ENCODE measurements around the gene TAF5L.
"Not testable (repeated sequence)": the region's sequence is repeated elsewhere in the genome, so short reads cannot be mapped to it uniquely, and the experiment has no call there.

TAF5L gene

DNA sequence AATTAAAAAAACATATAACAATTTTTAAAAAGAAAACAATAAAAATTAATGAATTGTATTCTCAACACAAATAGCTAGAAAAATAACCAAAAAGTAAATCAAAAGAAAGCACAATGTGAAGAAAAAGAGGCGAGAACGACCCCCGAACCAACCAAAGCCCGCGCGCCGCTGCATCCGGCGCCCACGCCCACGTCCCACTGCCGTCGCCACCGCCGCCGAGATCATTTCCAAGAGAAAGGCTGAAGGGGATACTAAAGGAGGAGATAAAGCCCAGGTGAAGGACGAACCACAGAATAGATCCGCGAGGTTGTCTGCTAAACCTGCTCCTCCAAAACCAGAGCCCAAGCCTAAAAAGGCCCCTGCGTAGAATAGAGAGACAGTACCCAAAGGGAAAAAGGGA lies 55.6 kb downstream of the TAF5L start:
- no peak for DNase-seq (ENCODE audit: low spot score)

GRCh38 chr1:229567109-229567868 lies 58.6 kb downstream of the TAF5L start:
- DNase-seq (ENCODE audit: low spot score) = no peak

DNA sequence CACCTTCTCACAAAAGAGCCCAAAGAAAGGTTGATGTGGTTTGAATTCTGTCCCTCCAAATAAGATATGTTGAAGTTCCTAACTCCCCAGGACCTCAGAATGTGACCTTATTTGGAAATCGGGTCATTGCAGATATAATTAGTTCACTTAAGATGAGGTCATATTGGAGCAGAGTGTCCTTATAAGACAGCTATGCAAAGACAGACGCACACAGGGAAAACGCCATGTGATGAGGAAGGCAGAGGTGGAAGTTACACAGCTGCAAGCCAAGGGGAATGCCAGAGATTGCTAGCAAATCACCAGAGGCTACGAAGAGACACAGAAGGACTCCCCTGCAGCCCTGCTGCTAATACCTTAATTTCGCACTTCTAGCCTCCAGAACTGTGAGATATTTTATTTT lies 62.2 kb downstream of the TAF5L start:
- peak; percentile 63 for DNase-seq (ENCODE audit: low spot score)

DNA sequence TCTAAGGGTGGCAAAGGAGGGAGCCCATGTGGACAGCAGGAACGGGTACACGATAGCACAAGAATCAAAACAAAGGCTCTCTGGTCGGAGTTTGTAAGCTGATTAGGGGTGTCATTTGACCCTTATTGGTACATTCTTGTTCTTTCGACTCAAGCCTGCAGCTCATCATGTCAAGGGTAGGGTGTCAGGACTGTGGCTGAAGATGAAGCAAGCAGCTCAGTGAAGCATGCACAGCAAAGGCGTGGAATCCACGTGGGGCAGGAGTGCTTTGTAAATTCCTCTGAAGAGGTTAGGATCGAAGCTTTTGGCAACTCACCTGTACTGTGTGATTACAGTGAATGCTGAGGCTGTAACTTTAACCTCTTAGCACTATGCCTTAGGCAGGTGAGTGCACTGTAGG lies 62.7 kb downstream of the TAF5L start:
- DNase-seq (ENCODE audit: low spot score) = peak; percentile 70

- DNase-seq (ENCODE audit: low spot score) = no peak
Measured at GRCh38 chr1:229562686-229563085, 63.2 kb downstream of the TAF5L start.

GRCh38 chr1:229561141-229561540 lies 64.8 kb downstream of the TAF5L start:
- no peak for DNase-seq (ENCODE audit: low spot score)

DNA sequence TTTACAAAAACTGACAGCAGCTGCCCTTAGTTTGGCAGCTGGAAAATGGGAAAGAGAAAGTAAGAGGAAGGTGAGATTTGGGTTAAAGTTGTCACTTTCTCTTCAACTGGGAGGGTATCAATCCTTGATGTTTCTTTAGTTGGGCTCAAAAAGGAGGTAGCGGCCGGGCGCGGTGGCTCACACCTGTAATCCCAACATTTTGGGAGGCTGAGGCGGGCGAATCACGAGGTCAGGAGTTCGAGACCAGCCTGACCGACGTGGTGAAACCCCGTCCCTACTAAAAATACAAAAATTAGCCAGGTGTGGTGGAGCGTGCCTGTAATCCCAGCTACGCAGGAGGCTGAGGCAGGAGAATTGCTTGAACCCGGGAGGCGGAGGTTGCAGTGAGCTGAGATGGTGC lies 65.8 kb downstream of the TAF5L start:
- not testable (repeated sequence) for DNase-seq (ENCODE audit: low spot score)

DNA sequence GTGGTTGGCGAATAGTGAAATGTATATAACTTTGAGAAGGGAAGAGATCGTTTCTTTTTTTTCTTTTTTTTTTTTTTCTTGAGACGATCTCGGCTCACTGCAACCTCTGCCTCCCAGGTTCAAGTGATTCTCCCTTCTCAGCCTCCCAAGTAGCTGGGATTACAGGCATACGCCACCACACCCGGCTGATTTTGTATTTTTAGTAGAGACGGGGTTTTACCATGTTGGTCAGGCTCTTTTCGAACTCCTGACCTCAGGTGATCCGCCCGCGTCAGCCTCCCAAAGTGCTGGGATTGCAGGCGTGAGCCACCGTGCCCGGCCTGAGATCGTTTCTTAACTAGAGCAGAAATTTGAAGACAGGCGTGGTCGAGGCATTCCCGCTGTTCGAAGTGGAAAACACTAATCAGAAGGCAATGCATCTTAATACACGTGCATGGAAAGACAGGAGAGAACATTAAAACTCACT lies 66.6 kb downstream of the TAF5L start:
- not testable (repeated sequence) for DNase-seq (ENCODE audit: low spot score)

GRCh38 chr1:229558460-229559335 lies 67.2 kb downstream of the TAF5L start, which contains the start of gene ABCB10:
Gene ABCB10 (minus strand): TSS chr1:229558707. CDS start chr1:229558652, 55 bp downstream.
- DNase-seq (ENCODE audit: low spot score) = peak; percentile 98

DNA sequence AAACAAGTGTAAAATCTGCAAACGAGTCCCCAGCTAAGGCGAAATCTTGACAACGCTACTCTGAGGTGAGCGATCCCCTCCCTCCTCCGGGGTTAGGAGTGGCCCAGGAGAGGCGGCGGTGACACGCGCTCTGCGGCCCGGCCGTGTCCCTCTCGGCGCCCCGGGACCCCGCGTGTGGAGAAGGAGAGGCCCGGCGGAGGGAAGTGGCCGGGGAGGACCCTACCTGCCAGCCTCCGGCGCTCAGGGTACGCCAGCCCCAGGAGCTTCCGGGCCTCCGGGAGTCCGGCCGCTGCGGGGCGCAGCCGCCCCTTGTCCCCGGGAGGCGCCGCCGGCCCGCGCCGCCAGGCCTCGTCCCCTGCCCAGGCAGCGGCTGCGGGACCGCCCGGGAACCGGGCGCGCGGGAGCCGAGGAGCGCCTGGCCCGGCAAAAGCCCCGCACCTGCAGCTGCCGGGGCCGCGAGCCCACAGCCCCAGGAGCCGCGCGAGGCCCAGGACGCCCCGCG lies 68.0 kb downstream of the TAF5L start:
- peak; percentile 27 for DNase-seq (ENCODE audit: low spot score)

DNA sequence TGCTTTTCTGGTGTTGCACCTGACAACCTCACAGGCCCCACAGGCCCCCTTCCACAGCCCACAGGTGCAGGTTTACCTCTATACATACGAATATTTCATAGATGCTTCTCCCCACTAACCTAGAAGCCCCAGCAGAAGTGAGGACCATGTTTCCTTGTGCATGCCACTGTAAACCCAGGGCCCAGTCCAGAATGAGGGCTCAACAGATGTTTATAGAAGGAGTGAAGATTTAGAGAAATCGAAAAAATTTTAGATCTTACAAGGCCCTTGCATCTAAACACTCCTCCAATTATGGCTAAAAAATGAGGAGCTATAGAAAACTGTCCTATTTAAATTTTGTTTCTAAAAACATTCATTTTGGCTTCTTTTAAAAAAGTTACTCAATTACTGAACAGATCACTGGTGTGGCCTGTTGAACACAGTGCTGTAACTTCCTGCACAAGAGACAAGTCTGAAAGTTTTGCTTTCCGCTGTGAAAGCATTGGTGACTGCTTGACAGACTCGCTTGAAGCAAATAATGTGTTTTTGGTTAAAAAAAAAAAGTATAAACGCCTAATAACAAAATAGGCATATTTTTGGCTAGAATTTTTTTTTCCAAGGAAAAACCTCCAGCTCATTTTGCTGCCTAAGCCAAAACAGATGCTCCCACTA lies 68.6 kb downstream of the TAF5L start:
- no peak for DNase-seq (ENCODE audit: low spot score)

DNA sequence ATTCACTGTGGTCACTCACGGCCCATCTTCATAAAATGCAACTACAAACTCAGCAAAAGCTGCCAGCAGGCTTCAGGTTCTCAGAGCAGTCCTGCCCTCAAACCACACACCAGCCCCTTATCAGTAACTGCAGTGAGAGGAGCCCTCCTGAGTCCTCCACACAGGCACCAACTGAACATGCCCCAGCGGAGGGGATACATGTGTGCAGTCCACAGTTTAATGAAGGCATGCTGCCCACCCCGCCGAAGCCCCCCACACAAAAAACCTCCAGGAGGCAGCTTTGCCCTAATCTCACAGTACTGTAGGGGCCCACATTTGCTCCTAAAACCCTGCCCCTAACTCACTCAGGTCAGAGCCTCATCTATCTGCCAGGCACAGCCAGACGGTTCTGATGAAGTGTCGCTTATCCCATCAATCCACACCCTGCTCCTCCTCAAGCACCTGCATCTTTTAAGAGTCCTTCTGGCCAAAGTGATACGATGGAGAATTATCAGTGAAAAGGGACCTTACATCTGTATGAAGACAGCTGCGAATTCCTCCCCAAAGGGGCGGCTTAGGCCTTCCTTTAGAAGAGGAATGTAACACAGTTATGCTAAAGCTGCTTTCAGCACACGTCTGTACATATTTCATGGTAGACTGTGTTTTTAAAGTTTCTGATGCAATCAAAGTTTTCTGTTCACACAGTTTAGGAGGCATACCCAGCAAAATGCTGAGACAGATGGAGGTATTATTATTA lies 70.9 kb downstream of the TAF5L start:
- no peak for DNase-seq (ENCODE audit: low spot score)

DNA sequence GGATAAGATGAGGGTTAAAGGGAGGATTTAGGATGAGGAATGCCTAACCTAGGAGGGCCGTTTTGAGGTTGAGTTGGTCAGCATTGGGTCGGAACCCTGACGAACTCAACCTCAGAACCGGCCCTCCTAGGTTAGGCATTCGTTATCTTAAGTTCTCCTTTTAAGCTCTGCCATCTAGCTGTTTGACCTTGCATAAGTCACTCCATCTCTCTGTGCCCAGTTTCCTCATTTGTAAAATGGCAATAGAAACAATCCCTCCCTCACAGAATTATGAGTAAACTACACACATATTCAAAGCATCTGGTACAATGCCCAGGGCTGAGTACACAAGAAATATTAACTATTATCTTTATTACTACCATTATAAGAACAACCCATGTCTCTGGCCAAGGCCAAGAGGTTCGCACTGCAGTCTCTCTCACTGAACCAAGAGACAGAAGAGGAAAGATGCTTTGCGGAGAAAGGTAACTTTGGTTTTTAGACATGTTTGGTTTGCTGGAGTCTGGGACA lies 72.2 kb downstream of the TAF5L start:
- no peak for DNase-seq (ENCODE audit: low spot score)

DNA sequence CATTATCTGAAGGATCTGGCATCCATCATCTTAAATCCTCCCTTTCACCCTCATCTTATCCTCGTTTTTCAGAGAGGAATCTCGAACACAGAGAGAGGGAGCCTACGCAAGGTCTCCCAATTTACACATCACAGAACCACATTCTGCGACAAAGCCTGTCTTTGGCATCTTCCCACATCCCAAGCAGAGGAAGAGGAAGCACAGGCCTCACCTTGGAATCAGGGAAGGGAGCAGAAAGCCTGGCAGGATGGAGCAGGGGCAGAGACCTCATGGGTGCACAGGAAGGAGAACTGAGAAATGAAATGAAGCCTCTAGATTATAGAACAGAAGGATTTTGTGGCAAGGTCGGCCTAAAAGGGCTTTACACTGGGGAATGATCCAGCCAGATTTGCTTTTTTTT lies 73.2 kb downstream of the TAF5L start:
- DNase-seq (ENCODE audit: low spot score) = no peak

GRCh38 chr1:229550812-229551567 lies 74.9 kb downstream of the TAF5L start:
- DNase-seq (ENCODE audit: low spot score) = no peak

DNA sequence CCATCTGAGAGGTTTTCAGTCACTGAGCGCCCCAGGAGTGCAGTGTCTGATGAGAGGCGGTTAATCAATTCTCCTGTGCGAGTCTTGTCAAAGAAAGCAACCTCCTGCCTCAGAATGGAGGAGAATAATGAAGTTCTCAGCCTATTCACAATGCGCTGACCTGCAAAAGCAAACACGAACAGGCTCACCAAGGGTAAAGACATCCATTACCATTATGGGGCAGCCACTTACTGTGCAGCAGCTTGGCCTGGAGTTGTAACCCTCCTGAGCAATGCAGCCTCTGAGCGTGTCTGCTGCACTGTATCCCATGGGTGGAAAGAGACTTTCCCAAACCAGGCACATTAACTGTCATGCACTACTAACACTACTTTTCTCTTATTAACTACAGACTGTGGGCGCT lies 78.4 kb downstream of the TAF5L start:
- no peak for DNase-seq (ENCODE audit: low spot score)

GRCh38 chr1:229544587-229544986 lies 81.3 kb downstream of the TAF5L start:
- no peak for DNase-seq (ENCODE audit: low spot score)
